Suprapubic skin (tissue), 4 donors: ENCODE data around the gene SMARCD1. TPM values are rescaled to one million over a fixed set of nuclear protein-coding genes. Genes with fewer than 3 reads are reported as not detected.

Source experiments
- DNase-seq, 2 donors: peaks; one replicate each; pipeline ENCODE4 v3.0.0-alpha.2; 2019; ENCODE audit warnings: low spot score in 2 of 2
- H3K27ac ChIP-seq: fragments of 200-600 bp; sonication (generic); one replicate; pipeline ENCODE4 v1.5.1; 2019
- H3K27me3 ChIP-seq: fragments of 200-600 bp; sonication (generic); one replicate; pipeline ENCODE4 v1.5.1; 2019
- H3K36me3 ChIP-seq: fragments of 200-600 bp; sonication (generic); one replicate; pipeline ENCODE4 v1.5.1; 2019
- H3K4me1 ChIP-seq: fragments of 200-600 bp; sonication (generic); one replicate; pipeline ENCODE4 v1.5.1; 2019
- H3K4me3 ChIP-seq: fragments of 200-600 bp; sonication (generic); one replicate; pipeline ENCODE4 v1.5.1; 2019; ENCODE audit warnings: mild to moderate bottlenecking
- H3K9me3 ChIP-seq: fragments of 200-600 bp; sonication (generic); one replicate; pipeline ENCODE4 v1.5.1; 2019
- CTCF ChIP-seq, 2 donors: fragments of 200-600 bp in 1 of 2; fragments of 450-650 bp in 1 of 2; sonication (generic) in 1 of 2; IDR thresholded peaks; one replicate each; pipeline ENCODE4 v1.5.1; 2016 to 2019; ENCODE audit warnings: antibody characterized with exemption in 2 of 2, mild to moderate bottlenecking in 1 of 2, moderate library complexity in 1 of 2
- EP300 ChIP-seq: sonication (generic); formaldehyde crosslinking; IDR thresholded peaks from one replicate; pipeline ENCODE4 v1.6.1; 2017; ENCODE audit warnings: antibody characterized with exemption
- POLR2A ChIP-seq, 2 donors: fragments of 450-650 bp; IDR thresholded peaks; one replicate each; pipeline ENCODE4 v1.6.1; 2017; ENCODE audit warnings: antibody characterized with exemption in 2 of 2, mild to moderate bottlenecking in 2 of 2, moderate library complexity in 2 of 2
- POLR2AphosphoS5 ChIP-seq, 3 donors: sonication (generic); formaldehyde crosslinking; IDR thresholded peaks; one replicate each; pipeline ENCODE4 v1.6.1; 2017; ENCODE audit warnings: antibody characterized with exemption in 3 of 3
- WGBS: methylation state at CpG from one replicate; pipeline ENCODE4 v1.1.5; 2018; 5-methylcytosine and 5-hydroxymethylcytosine counted together
- total RNA-seq, 4 donors: library from RNA; depleted of rRNA; stranded (reverse); fragments of >200 nt; gene quantifications; one replicate each; pipeline ENCODE4 v1.1.0, GENCODE V29; 2016

Gene SMARCD1
- total RNA-seq, 4 donors from 2014 or later = 62.8 to 86.5 (median 69.7) TPM

GRCh38 chr12:50109319-50109718, 24.2 kb downstream of the SMARCD1 start:
- 89% methylated on average over 3 of the region's 3 CpGs for WGBS
- Histone ChIP-seq H3K4me3 (no peak overlapping the region), H3K4me1 (peaks cover 43% of the 10 kb centered on the region), H3K27me3 (no peaks in the 10 kb centered on the region), H3K9me3 (no peaks in the 10 kb centered on the region), H3K36me3 (no peaks in the 10 kb centered on the region), H3K27ac (peak overlapping the region; percentile 80)
- TF ChIP-seq EP300 (no peak), CTCF (IDR thresholded peaks at IDR 0.05) (no peak), POLR2AphosphoS5 (IDR thresholded peaks at IDR 0.05) (no peak), POLR2A (IDR thresholded peaks at IDR 0.05) (no peak)
- DNase-seq = no peak

GRCh38 chr12:50110127-50110761, 25.1 kb downstream of the SMARCD1 start:
- Histone ChIP-seq H3K27ac (peak overlapping the region; percentile 80), H3K4me3 (no peak overlapping the region), H3K4me1 (peaks cover 42% of the 10 kb centered on the region), H3K9me3 (no peaks in the 10 kb centered on the region), H3K36me3 (no peaks in the 10 kb centered on the region), H3K27me3 (no peaks in the 10 kb centered on the region)
- no peak for DNase-seq
- no peak for TF ChIP-seq EP300
- 34% methylated on average over 8 of the region's 8 CpGs for WGBS

GRCh38 chr12:50110762-50111351, 25.7 kb downstream of the SMARCD1 start:
- Histone ChIP-seq H3K4me3 (peak overlapping the region; percentile 16), H3K36me3 (no peaks in the 10 kb centered on the region), H3K9me3 (no peaks in the 10 kb centered on the region), H3K27ac (peak overlapping the region; percentile 80), H3K27me3 (no peaks in the 10 kb centered on the region), H3K4me1 (peaks cover 47% of the 10 kb centered on the region)
- 9% methylated on average over 1 of the region's 7 CpGs for WGBS
- DNase-seq = no peak
- TF ChIP-seq EP300 = no peak
- no peak for TF ChIP-seq POLR2A (IDR thresholded peaks at IDR 0.05)
- TF ChIP-seq POLR2AphosphoS5 (IDR thresholded peaks at IDR 0.05) = no peak
- no peak for TF ChIP-seq CTCF (IDR thresholded peaks at IDR 0.05)

GRCh38 chr12:50111395-50111692, 26.2 kb downstream of the SMARCD1 start:
- Histone ChIP-seq H3K36me3 (peaks cover 3% of the 10 kb centered on the region), H3K27ac (peak overlapping the region; percentile 80), H3K27me3 (no peaks in the 10 kb centered on the region), H3K4me1 (peaks cover 49% of the 10 kb centered on the region), H3K9me3 (no peaks in the 10 kb centered on the region), H3K4me3 (peak overlapping the region; percentile 16)
- no peak for TF ChIP-seq POLR2AphosphoS5 (IDR thresholded peaks at IDR 0.05)
- TF ChIP-seq CTCF (IDR thresholded peaks at IDR 0.05) = peak in 1 of 2 donors; percentile 76
- DNase-seq = no peak
- WGBS = 14% methylated on average over 7 of the region's 19 CpGs

GRCh38 chr12:50111693-50112455, 26.7 kb downstream of the SMARCD1 start, which contains the start of gene COX14:
COX14 (plus strand) TSS chr12:50112236; CDS start chr12:50120044, 7,808 bp downstream.
- H3K27me3 ChIP-seq = no peaks in the 10 kb centered on the region
- peaks cover 53% of the 10 kb centered on the region for H3K4me1 ChIP-seq
- peak within 1 kb of the TSS; percentile 77 for H3K4me3 ChIP-seq
- peak; percentile 99 for DNase-seq
- TF ChIP-seq EP300 = no peak
- peak; percentile 93 to 96 for TF ChIP-seq POLR2A (IDR thresholded peaks at IDR 0.05)
- TF ChIP-seq CTCF (IDR thresholded peaks at IDR 0.05) = peak in 1 of 2 donors; percentile 98
- peak; percentile 84 to 94 (median 88) for TF ChIP-seq POLR2AphosphoS5 (IDR thresholded peaks at IDR 0.05)
- H3K27ac ChIP-seq = peak within 1 kb of the TSS; percentile 96
- H3K36me3 ChIP-seq = peaks cover 6% of the 10 kb centered on the region
- under 1% methylated on average over 43 of the region's 59 CpGs for WGBS
- no peaks in the 10 kb centered on the region for H3K9me3 ChIP-seq
